H9 (cell line): ENCODE results near the gene LIPC. TPM values are rescaled to one million over a fixed set of nuclear protein-coding genes. Genes with fewer than 3 reads are reported as not detected.

Source experiments
- DNase-seq: peaks from one replicate; pipeline ENCODE4 v3.0.0-alpha.2; 2017
- H2AFZ ChIP-seq: one replicate; pipeline ENCODE4 v1.6.1; 2013; ENCODE audit warnings: mild to moderate bottlenecking, low read length, control low read depth, moderate library complexity
- H2AK5ac ChIP-seq: 2 replicates; pipeline ENCODE4 v1.6.1; 2013; ENCODE audit warnings: low read length, control low read depth, mixed read lengths; ENCODE audit not compliant: insufficient read length
- H2BK120ac ChIP-seq: one replicate; pipeline ENCODE4 v1.6.1; 2013; ENCODE audit warnings: low read depth, mild to moderate bottlenecking, low read length, control low read depth, inconsistent platforms; ENCODE audit not compliant: poor library complexity, severe bottlenecking
- H2BK12ac ChIP-seq: 2 replicates; pipeline ENCODE4 v1.6.1; 2013; ENCODE audit warnings: low read length, control low read depth, mixed read lengths, low read depth; ENCODE audit not compliant: insufficient read length
- H2BK15ac ChIP-seq: 2 replicates; pipeline ENCODE4 v1.6.1; 2013; ENCODE audit warnings: low read depth, low read length, control low read depth
- H2BK20ac ChIP-seq: one replicate; pipeline ENCODE4 v1.6.1; 2013; ENCODE audit warnings: low read depth, mild to moderate bottlenecking, low read length, control low read depth, inconsistent platforms; ENCODE audit not compliant: poor library complexity, severe bottlenecking
- H2BK5ac ChIP-seq: 2 replicates; pipeline ENCODE4 v1.6.1; 2013; ENCODE audit warnings: low read length, control low read depth, mixed read lengths; ENCODE audit not compliant: insufficient read length
- H3K14ac ChIP-seq: 2 replicates; pipeline ENCODE4 v1.6.1; 2013; ENCODE audit warnings: low read length, control low read depth; ENCODE audit not compliant: insufficient read depth
- H3K18ac ChIP-seq: 2 replicates; pipeline ENCODE4 v1.6.1; 2013; ENCODE audit warnings: low read depth, mild to moderate bottlenecking, mixed read lengths, low read length, control low read depth; ENCODE audit not compliant: insufficient read length
- H3K23ac ChIP-seq: 2 replicates; pipeline ENCODE4 v1.6.1; 2013; ENCODE audit warnings: low read length, control low read depth, mixed read lengths, low read depth; ENCODE audit not compliant: insufficient read length
- H3K23me2 ChIP-seq: 2 replicates; pipeline ENCODE4 v1.6.1; 2013; ENCODE audit warnings: low read depth, mild to moderate bottlenecking, mixed read lengths, low read length, control low read depth; ENCODE audit not compliant: insufficient read length, poor library complexity, severe bottlenecking
- H3K27ac ChIP-seq: 2 replicates; pipeline ENCODE4 v1.5.1; 2013; ENCODE audit warnings: low read length, control low read depth, mixed read lengths, low read depth; ENCODE audit not compliant: insufficient read length
- H3K27me3 ChIP-seq: 2 replicates; pipeline ENCODE4 v1.6.1; 2013; ENCODE audit warnings: low read length, control low read depth, inconsistent platforms; ENCODE audit not compliant: insufficient read depth
- H3K4ac ChIP-seq: 2 replicates; pipeline ENCODE4 v1.6.1; 2013; ENCODE audit warnings: low read depth, mild to moderate bottlenecking, control low read depth, inconsistent platforms, low read length, moderate library complexity
- H3K4me1 ChIP-seq: 2 replicates; pipeline ENCODE4 v1.6.1; 2013; ENCODE audit warnings: low read length, control low read depth, inconsistent platforms; ENCODE audit not compliant: insufficient read depth
- H3K4me2 ChIP-seq: 2 replicates; pipeline ENCODE4 v1.6.1; 2013; ENCODE audit warnings: low read length, control low read depth, mixed read lengths; ENCODE audit not compliant: insufficient read length, insufficient read depth
- H3K56ac ChIP-seq: 2 replicates; pipeline ENCODE4 v1.6.1; 2013; ENCODE audit warnings: low read depth, mild to moderate bottlenecking, mixed read lengths, low read length, control low read depth; ENCODE audit not compliant: insufficient read length
- H3K79me1 ChIP-seq: 2 replicates; pipeline ENCODE4 v1.6.1; 2013; ENCODE audit warnings: low read depth, mild to moderate bottlenecking, moderate library complexity, low read length, control low read depth, inconsistent platforms; ENCODE audit not compliant: insufficient read depth, poor library complexity, severe bottlenecking
- H3K79me2 ChIP-seq: 2 replicates; pipeline ENCODE4 v1.6.1; 2013; ENCODE audit warnings: low read length, control low read depth, inconsistent platforms; ENCODE audit not compliant: insufficient read depth
- H3K9ac ChIP-seq: 2 replicates; pipeline ENCODE4 v1.6.1; 2013; ENCODE audit warnings: low read length, control low read depth, mixed read lengths; ENCODE audit not compliant: insufficient read length; ENCODE audit errors: extremely low read depth
- H3K9me3 ChIP-seq: one replicate; pipeline ENCODE4 v1.6.1; 2013; ENCODE audit warnings: low read depth, low read length, inconsistent platforms; ENCODE audit not compliant: control insufficient read depth
- H3T11ph ChIP-seq: one replicate; pipeline ENCODE4 v1.6.1; 2013; ENCODE audit warnings: mild to moderate bottlenecking, low read length, control low read depth, inconsistent platforms
- H4K20me1 ChIP-seq: one replicate; pipeline ENCODE4 v1.6.1; 2013; ENCODE audit not compliant: control insufficient read depth, insufficient read length, insufficient read depth
- H4K5ac ChIP-seq: 2 replicates; pipeline ENCODE4 v1.6.1; 2013; ENCODE audit warnings: low read depth, mild to moderate bottlenecking, mixed read lengths, low read length, control low read depth; ENCODE audit not compliant: insufficient read length
- H4K8ac ChIP-seq: replicated peaks from 2 replicates; pipeline ENCODE4 v1.6.1; 2013; ENCODE audit warnings: low read length, control low read depth, mixed read lengths, low read depth; ENCODE audit not compliant: insufficient read length
- H4K91ac ChIP-seq: 2 replicates; pipeline ENCODE4 v1.6.1; 2013; ENCODE audit warnings: low read depth, mild to moderate bottlenecking, moderate library complexity, mixed read lengths, low read length, control low read depth; ENCODE audit not compliant: insufficient read length
- H3K27ac Mint-ChIP-seq, 3 experiments: 2 replicates in 2 of 3; 3 replicates in 1 of 3; pipeline ENCODE4 v1.8.0; 2020 to 2021; ENCODE audit warnings: mixed read lengths in 3 of 3, mild to moderate bottlenecking in 1 of 3, moderate library complexity in 1 of 3
- H3K27me3 Mint-ChIP-seq: 2 replicates; pipeline ENCODE4 v1.8.0; 2021; ENCODE audit warnings: low read depth, mild to moderate bottlenecking, moderate library complexity, mixed read lengths
- H3K36me3 Mint-ChIP-seq, 3 experiments: 2 replicates in 2 of 3; 3 replicates in 1 of 3; pipeline ENCODE4 v1.8.0; 2020 to 2021; ENCODE audit warnings: low read depth in 3 of 3, mixed read lengths in 3 of 3; ENCODE audit not compliant: insufficient read depth in 1 of 3
- H3K4me1 Mint-ChIP-seq, 2 experiments: 2 replicates each; pipeline ENCODE4 v1.8.0; 2020; ENCODE audit warnings: mixed read lengths in 2 of 2
- H3K4me3 Mint-ChIP-seq, 2 experiments: 2 replicates in 1 of 2; 3 replicates in 1 of 2; pipeline ENCODE4 v1.8.0; 2020 to 2021; ENCODE audit warnings: mild to moderate bottlenecking in 2 of 2, mixed read lengths in 2 of 2, moderate library complexity in 1 of 2
- H3K9me3 Mint-ChIP-seq, 2 experiments: 2 replicates in 1 of 2; 3 replicates in 1 of 2; pipeline ENCODE4 v1.8.0; 2020; ENCODE audit warnings: mild to moderate bottlenecking in 2 of 2, mixed read lengths in 2 of 2, moderate library complexity in 1 of 2
- CTCF ChIP-seq: fragments of 200-600 bp; sonication (generic); conservative IDR thresholded peaks from 3 replicates; pipeline ENCODE4 v1.8.0; 2021; ENCODE audit warnings: antibody characterized with exemption, mild to moderate bottlenecking
- WGBS: extraction: QIAGEN DNeasy Blood & Tissue Kit; methylation state at CpG from one replicate; pipeline ENCODE4 v1.1.7; 2013; ENCODE audit warnings: missing lambda C conversion rate, low lambda C conversion rate, mixed read lengths; ENCODE audit not compliant: insufficient read length; ENCODE audit errors: extremely low coverage; 5-methylcytosine and 5-hydroxymethylcytosine counted together
- total RNA-seq: library from RNA; stranded (reverse); gene quantifications from 2 replicates; pipeline ENCODE4 v1.2.1, GENCODE V29; 2021

LIPC gene
- total RNA-seq, 1 experiment from 2014 or later: not detected

- H3K27ac ChIP-seq: no peak overlapping the region
- H4K5ac ChIP-seq: no peak overlapping the region
- H3T11ph ChIP-seq: no peak overlapping the region
- H3K4ac ChIP-seq: no peak overlapping the region
- H3K4me3 Mint-ChIP-seq: no peak overlapping the region
- no peaks in the 10 kb centered on the region for H3K79me1 ChIP-seq
- H4K91ac ChIP-seq: no peak overlapping the region
- no peak overlapping the region for H2BK15ac ChIP-seq
- H2BK20ac ChIP-seq: no peak overlapping the region
- H3K4me2 ChIP-seq: no peak overlapping the region
- no peak for DNase-seq
- H2BK12ac ChIP-seq: no peak overlapping the region
- H3K4me1 Mint-ChIP-seq: peaks cover 2 to 13% of the 10 kb centered on the region in 2 experiments; a peak in 3 of 4 replicates
- WGBS: no CpG with 5 or more reads among the region's 1 CpG
- H3K23ac ChIP-seq: no peak overlapping the region
- no peak overlapping the region for H2BK120ac ChIP-seq
- H3K79me2 ChIP-seq: no peaks in the 10 kb centered on the region
- H3K4me1 ChIP-seq: no peaks in the 10 kb centered on the region
- no peak overlapping the region for H3K9ac ChIP-seq
- H4K20me1 ChIP-seq: no peaks in the 10 kb centered on the region
- no peaks in the 10 kb centered on the region for H3K23me2 ChIP-seq
- no peak overlapping the region for H2BK5ac ChIP-seq
- H3K27me3 ChIP-seq: no peaks in the 10 kb centered on the region
- no peak overlapping the region for H2AFZ ChIP-seq
- no peak overlapping the region for H3K14ac ChIP-seq
- H3K27me3 Mint-ChIP-seq: no peaks in the 10 kb centered on the region
- no peak for TF ChIP-seq CTCF
- H3K27ac Mint-ChIP-seq: no peak overlapping the region
- no peak overlapping the region for H3K18ac ChIP-seq
- no peak overlapping the region for H4K8ac ChIP-seq
- H3K9me3 Mint-ChIP-seq: no peaks in the 10 kb centered on the region; a peak in 1 of 5 replicates
- H3K56ac ChIP-seq: no peak overlapping the region
- peaks cover 8 to 16% (median 11%) of the 10 kb centered on the region in 3 experiments for H3K36me3 Mint-ChIP-seq
- H2AK5ac ChIP-seq: no peak overlapping the region
- H3K9me3 ChIP-seq: no peaks in the 10 kb centered on the region
These were observed 176.9 kb downstream of the LIPC start for GRCh38 chr15:58608711-58609110.
